BJ (cell line): Measurements from ENCODE around the gene SLC7A7. TPM values are rescaled to one million over a fixed set of nuclear protein-coding genes. Genes with fewer than 3 reads are reported as not detected.
A peak's percentile ranks its signal among the peaks of the same experiment; 100 is the strongest.
"Not testable (repeated sequence)": the region's sequence is repeated elsewhere in the genome, so short reads cannot be mapped to it uniquely, and the experiment has no call there.

Source experiments
- CTCF ChIA-PET: fragments of 350-600 bp; formaldehyde crosslinking; extraction: SDS; loops from one replicate; lab custom pipeline; 2021; ENCODE audit warnings: antibody characterized with exemption, inconsistent platforms; lab: Yijun Ruan, JAX
- POLR2A ChIA-PET: fragments of 300-600 bp; sonication (Branson Sonifier 250); formaldehyde crosslinking; extraction: SDS; loops from one replicate; lab custom pipeline; 2021; ENCODE audit warnings: antibody characterized with exemption; lab: Charles Lee
- DNase-seq: peaks from one replicate; pipeline ENCODE4 v3.0.0-alpha.2; 2011; ENCODE audit warnings: low read depth
- H3K27me3 ChIP-seq: 2 replicates; pipeline ENCODE4 v1.6.0; 2011; ENCODE audit warnings: low read length; ENCODE audit not compliant: control insufficient read depth, insufficient read depth
- H3K36me3 ChIP-seq: 2 replicates; pipeline ENCODE4 v1.5.1; 2011; ENCODE audit warnings: low read length; ENCODE audit not compliant: control insufficient read depth, insufficient read depth
- H3K4me3 ChIP-seq: 2 replicates; pipeline ENCODE4 v1.5.1; 2011; ENCODE audit warnings: low read depth, mild to moderate bottlenecking, control low read depth, low read length
- CTCF ChIP-seq: IDR thresholded peaks from 2 replicates; pipeline ENCODE4 v1.5.1; 2011; ENCODE audit warnings: low read depth, mild to moderate bottlenecking, control low read depth, inconsistent platforms, low read length, moderate library complexity; ENCODE audit not compliant: insufficient read depth
- polyA plus RNA-seq: library from polyadenylated mRNA; depleted of rRNA; stranded (reverse); fragments of >200 nt; gene quantifications from 2 replicates; pipeline ENCODE4 v1.2.3, GENCODE V29; 2011

Gene SLC7A7
- polyA plus RNA-seq, 1 experiment: 7.5 TPM

GRCh38 chr14:22767323-22767589, 48.0 kb downstream of the SLC7A7 start:
- Histone ChIP-seq H3K4me3 (peak overlapping the region; percentile 95), H3K27me3 (no peaks in the 10 kb centered on the region), H3K36me3 (peaks cover 15% of the 10 kb centered on the region)
- ChIA-PET CTCF (interaction anchor here (1.0 to 1.2 kb wide), 2 partner anchors 63 to 86 kb away, joined by 3 to 7 read pairs; partner anchors contain the start of gene MRPL52), POLR2A (no interaction called here)
- TF ChIP-seq CTCF: no peak
- no peak for DNase-seq

- H3K27me3 ChIP-seq: no peaks in the 10 kb centered on the region
- DNase-seq: peak; percentile 84
- H3K4me3 ChIP-seq: peak within 1 kb of the TSS; percentile 95
- CTCF ChIA-PET: interaction anchor here (0.8 to 1.7 kb wide), 10 partner anchors 9 to 196 kb away, joined by 3 to 8 read pairs (median 4); partner anchors contain the start of gene MRPL52
- H3K36me3 ChIP-seq: peaks cover 15% of the 10 kb centered on the region
- no peak for TF ChIP-seq CTCF
- POLR2A ChIA-PET: interaction anchor here (0.6 kb wide), 1 partner anchor 85 kb away, joined by 3 read pairs; no protein-coding TSS in a partner anchor
Measured at GRCh38 chr14:22766457-22767322, 48.5 kb downstream of the SLC7A7 start, which contains the start of gene OXA1L. Gene OXA1L, plus strand, starts transcription at chr14:22766688. Its CDS starts 14 bp downstream, at chr14:22766702.

- TF ChIP-seq CTCF: no peak
- CTCF ChIA-PET: interaction anchor here (0.9 to 1.3 kb wide), 2 partner anchors 10 to 118 kb away, joined by 3 to 4 read pairs; no protein-coding TSS in a partner anchor
- Histone ChIP-seq H3K27me3 (no peaks in the 10 kb centered on the region), H3K4me3 (no peak overlapping the region), H3K36me3 (peaks cover 2% of the 10 kb centered on the region)
- no peak for DNase-seq
- POLR2A ChIA-PET: no interaction called here
Measured at GRCh38 chr14:22764382-22764781, 50.9 kb downstream of the SLC7A7 start.

GRCh38 chr14:22761734-22762133, 53.5 kb downstream of the SLC7A7 start:
- no peak for DNase-seq
- no peak overlapping the region for H3K4me3 ChIP-seq
- TF ChIP-seq CTCF: no peak
- no peaks in the 10 kb centered on the region for H3K27me3 ChIP-seq
- CTCF ChIA-PET: interaction anchor here (1.3 to 1.5 kb wide), 2 partner anchors 12 to 49 kb away, joined by 3 to 5 read pairs; no protein-coding TSS in a partner anchor
- POLR2A ChIA-PET: interaction anchor here (0.6 kb wide), 1 partner anchor 728 kb away, joined by 3 read pairs; no protein-coding TSS in a partner anchor
- H3K36me3 ChIP-seq: no peaks in the 10 kb centered on the region

- H3K27me3 ChIP-seq, CTCF ChIA-PET, POLR2A ChIA-PET: not testable (repeated sequence)
Measured at GRCh38 chr14:22757972-22758650, 57.1 kb downstream of the SLC7A7 start.

More at GRCh38 chr14:22757972-22758650, 57.1 kb downstream of the SLC7A7 start:
- DNase-seq, H3K36me3 ChIP-seq, H3K4me3 ChIP-seq: not testable (repeated sequence)
